K562 (cell line): ENCODE results near the gene FAM217B. TPM values are rescaled to one million over a fixed set of nuclear protein-coding genes. Genes with fewer than 3 reads are reported as not detected.

Source experiments
- ESRRA ChIP-seq: fragments of 450-650 bp; IDR thresholded peaks from 2 replicates; pipeline ENCODE4 v1.6.1; 2014; ENCODE audit warnings: low read depth, mild to moderate bottlenecking, moderate library complexity, borderline replicate concordance
- HNRNPUL1 ChIP-seq: fragments of 200-400 bp; formaldehyde crosslinking; IDR thresholded peaks from 2 replicates; pipeline ENCODE4 v1.6.1; 2017; ENCODE audit warnings: low read length
- MED1 ChIP-seq: sonication (generic); formaldehyde crosslinking; IDR thresholded peaks from 2 replicates; pipeline ENCODE4 v1.8.1; 2023; ENCODE audit warnings: missing genetic modification reagents, borderline replicate concordance
- RB1 ChIP-seq: fragments of 450-650 bp; IDR thresholded peaks from 2 replicates; pipeline ENCODE4 v1.6.1; 2017; ENCODE audit warnings: low read depth, mild to moderate bottlenecking
- polyA plus RNA-seq, 8 experiments: library from polyadenylated mRNA; depleted of rRNA in 4 of 8; stranded (reverse) in 5 of 8; unstranded in 3 of 8; fragments of >200 nt; fragmentation: Nextera tagmentation in 2 of 8; fragmentation: Illumina TruSeq in 1 of 8; extraction: Ambion mirVana in 2 of 8; extraction: Trizol in 1 of 8; gene quantifications; 2 replicates each; pipeline versions ENCODE4 v1.2.1 to v1.2.3, GENCODE V29; 2011 to 2014; ENCODE audit warnings: inconsistent platforms in 1 of 8, missing spikeins in 1 of 8
- total RNA-seq, 7 experiments: library from RNA; depleted of rRNA in 6 of 7; stranded (reverse); fragments of >200 nt in 6 of 7; fragmentation: Illumina TruSeq in 2 of 7; extraction: Trizol in 2 of 7; gene quantifications; 2 replicates each; pipeline versions ENCODE4 v1.2.1 to v1.2.3, GENCODE V29; 2011 to 2021; ENCODE audit warnings: low replicate concordance in 1 of 7
- TF ChIP-seq, protein P1 (sequence below), 3 experiments: fragments of 200-800 bp in 1 of 3; fragments of 250-450 bp in 1 of 3; fragments of 450-650 bp in 1 of 3; sonication (Bioruptor Pico) in 1 of 3; sonication (Bioruptor generic) in 1 of 3; formaldehyde crosslinking in 1 of 3; IDR thresholded peaks; 2 replicates each; pipeline versions ENCODE4 v1.6.1 to v1.8.0; 2016 to 2022; ENCODE audit warnings: mild to moderate bottlenecking in 2 of 3, missing genetic modification characterization in 2 of 3, missing compliant biosample characterization in 1 of 3, moderate library complexity in 1 of 3
- TF ChIP-seq, protein P2 (sequence below): fragments of 450-650 bp; IDR thresholded peaks from 2 replicates; pipeline ENCODE4 v1.6.1; 2016; ENCODE audit warnings: low read depth, mild to moderate bottlenecking, moderate library complexity
- TF ChIP-seq, protein P3 (sequence below): IDR thresholded peaks from 2 replicates; pipeline ENCODE4 v1.6.1; 2011; ENCODE audit warnings: borderline replicate concordance, low read depth, mild to moderate bottlenecking, moderate library complexity, low read length; ENCODE audit not compliant: insufficient read depth, poor library complexity, severe bottlenecking

The FAM217B gene
- total and polyA plus RNA-seq, 9 of the 15 experiments (the other 6 are each of a cell fraction or from before 2014, with no cell fraction given), result 4.8 to 11.4 (median 6.9) TPM

DNA sequence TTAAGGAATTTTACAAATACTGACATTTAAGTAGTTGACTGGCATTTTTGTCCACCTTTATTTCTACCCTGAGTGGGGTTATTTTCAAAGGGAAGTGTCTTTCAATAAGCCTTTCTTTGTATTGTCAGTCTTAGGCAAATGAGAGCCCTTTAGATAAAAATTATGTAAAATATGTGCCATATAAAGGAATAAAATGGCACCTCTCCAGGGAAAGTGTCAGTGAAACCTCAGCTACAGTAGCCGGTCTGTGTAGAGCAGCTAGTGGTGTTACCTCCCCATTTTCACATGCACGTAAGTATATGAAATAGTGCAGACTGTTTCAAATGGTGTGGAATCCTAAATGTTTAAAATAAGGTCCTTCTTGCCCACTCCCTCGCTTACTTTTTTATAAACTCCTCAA is 5.0 kb downstream of the FAM217B start (continued):
- TF ChIP-seq, protein P1, sequence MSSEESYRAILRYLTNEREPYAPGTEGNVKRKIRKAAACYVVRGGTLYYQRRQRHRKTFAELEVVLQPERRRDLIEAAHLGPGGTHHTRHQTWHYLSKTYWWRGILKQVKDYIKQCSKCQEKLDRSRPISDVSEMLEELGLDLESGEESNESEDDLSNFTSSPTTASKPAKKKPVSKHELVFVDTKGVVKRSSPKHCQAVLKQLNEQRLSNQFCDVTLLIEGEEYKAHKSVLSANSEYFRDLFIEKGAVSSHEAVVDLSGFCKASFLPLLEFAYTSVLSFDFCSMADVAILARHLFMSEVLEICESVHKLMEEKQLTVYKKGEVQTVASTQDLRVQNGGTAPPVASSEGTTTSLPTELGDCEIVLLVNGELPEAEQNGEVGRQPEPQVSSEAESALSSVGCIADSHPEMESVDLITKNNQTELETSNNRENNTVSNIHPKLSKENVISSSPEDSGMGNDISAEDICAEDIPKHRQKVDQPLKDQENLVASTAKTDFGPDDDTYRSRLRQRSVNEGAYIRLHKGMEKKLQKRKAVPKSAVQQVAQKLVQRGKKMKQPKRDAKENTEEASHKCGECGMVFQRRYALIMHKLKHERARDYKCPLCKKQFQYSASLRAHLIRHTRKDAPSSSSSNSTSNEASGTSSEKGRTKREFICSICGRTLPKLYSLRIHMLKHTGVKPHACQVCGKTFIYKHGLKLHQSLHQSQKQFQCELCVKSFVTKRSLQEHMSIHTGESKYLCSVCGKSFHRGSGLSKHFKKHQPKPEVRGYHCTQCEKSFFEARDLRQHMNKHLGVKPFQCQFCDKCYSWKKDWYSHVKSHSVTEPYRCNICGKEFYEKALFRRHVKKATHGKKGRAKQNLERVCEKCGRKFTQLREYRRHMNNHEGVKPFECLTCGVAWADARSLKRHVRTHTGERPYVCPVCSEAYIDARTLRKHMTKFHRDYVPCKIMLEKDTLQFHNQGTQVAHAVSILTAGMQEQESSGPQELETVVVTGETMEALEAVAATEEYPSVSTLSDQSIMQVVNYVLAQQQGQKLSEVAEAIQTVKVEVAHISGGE (CRISPR knock-in tag; IDR thresholded peaks at IDR 0.05), result no peak
- no peak for TF ChIP-seq HNRNPUL1
- TF ChIP-seq, protein P2, sequence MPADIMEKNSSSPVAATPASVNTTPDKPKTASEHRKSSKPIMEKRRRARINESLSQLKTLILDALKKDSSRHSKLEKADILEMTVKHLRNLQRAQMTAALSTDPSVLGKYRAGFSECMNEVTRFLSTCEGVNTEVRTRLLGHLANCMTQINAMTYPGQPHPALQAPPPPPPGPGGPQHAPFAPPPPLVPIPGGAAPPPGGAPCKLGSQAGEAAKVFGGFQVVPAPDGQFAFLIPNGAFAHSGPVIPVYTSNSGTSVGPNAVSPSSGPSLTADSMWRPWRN, result no peak
- TF ChIP-seq RB1, result no peak
- TF ChIP-seq, protein P3, sequence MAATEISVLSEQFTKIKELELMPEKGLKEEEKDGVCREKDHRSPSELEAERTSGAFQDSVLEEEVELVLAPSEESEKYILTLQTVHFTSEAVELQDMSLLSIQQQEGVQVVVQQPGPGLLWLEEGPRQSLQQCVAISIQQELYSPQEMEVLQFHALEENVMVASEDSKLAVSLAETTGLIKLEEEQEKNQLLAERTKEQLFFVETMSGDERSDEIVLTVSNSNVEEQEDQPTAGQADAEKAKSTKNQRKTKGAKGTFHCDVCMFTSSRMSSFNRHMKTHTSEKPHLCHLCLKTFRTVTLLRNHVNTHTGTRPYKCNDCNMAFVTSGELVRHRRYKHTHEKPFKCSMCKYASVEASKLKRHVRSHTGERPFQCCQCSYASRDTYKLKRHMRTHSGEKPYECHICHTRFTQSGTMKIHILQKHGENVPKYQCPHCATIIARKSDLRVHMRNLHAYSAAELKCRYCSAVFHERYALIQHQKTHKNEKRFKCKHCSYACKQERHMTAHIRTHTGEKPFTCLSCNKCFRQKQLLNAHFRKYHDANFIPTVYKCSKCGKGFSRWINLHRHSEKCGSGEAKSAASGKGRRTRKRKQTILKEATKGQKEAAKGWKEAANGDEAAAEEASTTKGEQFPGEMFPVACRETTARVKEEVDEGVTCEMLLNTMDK, result no peak
- no peak for TF ChIP-seq MED1 (CRISPR knock-in tag)
- TF ChIP-seq ESRRA, result no peak
